ENCODE measurements around the gene CFAP44. TPM values are rescaled to one million over a fixed set of nuclear protein-coding genes. Genes with fewer than 3 reads are reported as not detected.

CFAP44 gene
- polyA plus RNA-seq, 1 experiment, result 0.82 TPM

- Histone ChIP-seq H3K27me3 (ENCODE audit: control insufficient read depth, insufficient read depth, low read length) (no peaks in the 10 kb centered on the region), H3K36me3 (ENCODE audit: control insufficient read depth, insufficient read depth, low read length) (no peaks in the 10 kb centered on the region), H3K4me3 (ENCODE audit: low read depth, low read length) (no peak overlapping the region)
- TF ChIP-seq CTCF (IDR thresholded peaks at IDR 0.05; ENCODE audit: insufficient read depth, low read depth, low read length), result no peak
- ChIA-PET CTCF (no interaction called here), POLR2A (no interaction called here)
- DNase-seq (ENCODE audit: low read depth), result no peak
Measured at GRCh38 chr3:113455446-113455845, 14.2 kb upstream of the CFAP44 start.

- DNase-seq (ENCODE audit: low read depth), result no peak
- Histone ChIP-seq H3K27me3 (ENCODE audit: control insufficient read depth, insufficient read depth, low read length) (no peaks in the 10 kb centered on the region), H3K36me3 (ENCODE audit: control insufficient read depth, insufficient read depth, low read length) (no peaks in the 10 kb centered on the region), H3K4me3 (ENCODE audit: low read depth, low read length) (no peak overlapping the region)
- TF ChIP-seq CTCF (IDR thresholded peaks at IDR 0.05; ENCODE audit: insufficient read depth, low read depth, low read length), result no peak
- CTCF ChIA-PET, result no interaction called here
- POLR2A ChIA-PET, result interaction anchor here (0.7 kb wide), 1 partner anchor 157 kb away, joined by 4 read pairs; no protein-coding TSS in a partner anchor
Measured at GRCh38 chr3:113454630-113455029, 13.3 kb upstream of the CFAP44 start.

- Histone ChIP-seq H3K36me3 (ENCODE audit: control insufficient read depth, insufficient read depth, low read length) (no peaks in the 10 kb centered on the region), H3K27me3 (ENCODE audit: control insufficient read depth, insufficient read depth, low read length) (no peaks in the 10 kb centered on the region), H3K4me3 (ENCODE audit: low read depth, low read length) (no peak overlapping the region)
- ChIA-PET CTCF (no interaction called here), POLR2A (interaction anchor here (0.7 kb wide), 1 partner anchor 158 kb away, joined by 4 read pairs; no protein-coding TSS in a partner anchor)
- TF ChIP-seq CTCF (IDR thresholded peaks at IDR 0.05; ENCODE audit: insufficient read depth, low read depth, low read length), result no peak
- DNase-seq (ENCODE audit: low read depth), result no peak
Measured at GRCh38 chr3:113454057-113454456, 12.8 kb upstream of the CFAP44 start.

- TF ChIP-seq CTCF (IDR thresholded peaks at IDR 0.05; ENCODE audit: insufficient read depth, low read depth, low read length), result no peak
- ChIA-PET CTCF (interaction anchor here (1.2 kb wide), 1 partner anchor 934 kb away, joined by 3 read pairs; no protein-coding TSS in a partner anchor), POLR2A (interaction anchor here (0.7 kb wide), 1 partner anchor 10 kb away, joined by 3 read pairs; no protein-coding TSS in a partner anchor)
- DNase-seq (ENCODE audit: low read depth), result no peak
- Histone ChIP-seq H3K27me3 (ENCODE audit: control insufficient read depth, insufficient read depth, low read length) (no peaks in the 10 kb centered on the region), H3K36me3 (ENCODE audit: control insufficient read depth, insufficient read depth, low read length) (no peaks in the 10 kb centered on the region), H3K4me3 (ENCODE audit: low read depth, low read length) (no peak overlapping the region)
Measured at GRCh38 chr3:113450911-113451310, 9.6 kb upstream of the CFAP44 start.

- POLR2A ChIA-PET, result no interaction called here
- CTCF ChIA-PET, result interaction anchor here (1.1 to 1.5 kb wide), 2 partner anchors 9 to 306 kb away, joined by 3 to 4 read pairs; no protein-coding TSS in a partner anchor
- no peak for DNase-seq (ENCODE audit: low read depth)
Measured at GRCh38 chr3:113439606-113440005, 1.7 kb downstream of the CFAP44 start.

More at GRCh38 chr3:113439606-113440005, 1.7 kb downstream of the CFAP44 start:
- no peak for TF ChIP-seq CTCF (IDR thresholded peaks at IDR 0.05; ENCODE audit: insufficient read depth, low read depth, low read length)
- H3K4me3 ChIP-seq (ENCODE audit: low read depth, low read length), result no peak overlapping the region
- H3K27me3 ChIP-seq (ENCODE audit: control insufficient read depth, insufficient read depth, low read length), result no peaks in the 10 kb centered on the region
- H3K36me3 ChIP-seq (ENCODE audit: control insufficient read depth, insufficient read depth, low read length), result no peaks in the 10 kb centered on the region

Measured in BJ (cell line).